Testis (tissue), 2 donors: ENCODE data around the gene ITGA1.

Experiments
- CTCF ChIP-seq, 3 experiments: fragments of 450-650 bp in 2 of 3; fragments of 200-600 bp in 1 of 3; sonication (generic) in 1 of 3; IDR thresholded peaks; one replicate each; pipeline ENCODE4 v1.5.1; 2016 to 2019; ENCODE audit warnings: antibody characterized with exemption in 3 of 3, mild to moderate bottlenecking in 2 of 3, moderate library complexity in 1 of 3
- POLR2A ChIP-seq: fragments of 450-650 bp; IDR thresholded peaks from one replicate; pipeline ENCODE4 v1.6.1; 2017; ENCODE audit warnings: antibody characterized with exemption, mild to moderate bottlenecking, moderate library complexity

GRCh38 chr5:52743970-52744369, 43.7 kb upstream of the ITGA1 start:
- no peak for TF ChIP-seq CTCF (IDR thresholded peaks at IDR 0.05)
- no peak for TF ChIP-seq POLR2A
